ENCODE measurements around the gene DNAJB8.

Gene DNAJB8

DNA sequence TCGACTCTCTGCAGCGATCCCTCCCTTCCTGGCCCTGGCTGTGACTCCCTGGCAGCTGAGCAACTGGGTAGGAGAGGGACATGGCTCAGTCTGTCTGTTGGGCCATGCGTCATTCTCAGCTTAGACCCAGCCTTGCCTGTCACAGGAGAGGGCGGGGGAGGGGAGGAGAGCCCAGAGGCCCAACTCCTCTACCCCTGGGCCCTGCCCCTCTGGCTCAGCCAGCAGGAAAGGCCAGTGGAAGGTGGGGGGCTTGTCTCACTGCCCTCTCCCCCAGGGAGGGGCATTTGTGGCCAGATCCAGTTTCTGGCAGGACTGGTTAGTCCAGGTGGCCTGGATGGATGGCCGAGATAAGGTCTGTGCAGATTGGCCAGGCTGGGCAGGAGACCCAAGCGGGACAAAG lies 31.6 kb downstream of the DNAJB8 start:
- TF ChIP-seq CTCF (IDR thresholded peaks at IDR 0.05; ENCODE audit: low read depth, low read length) = no peak
- DNase-seq (ENCODE audit: extremely low read depth, low read depth) = no peak

DNA sequence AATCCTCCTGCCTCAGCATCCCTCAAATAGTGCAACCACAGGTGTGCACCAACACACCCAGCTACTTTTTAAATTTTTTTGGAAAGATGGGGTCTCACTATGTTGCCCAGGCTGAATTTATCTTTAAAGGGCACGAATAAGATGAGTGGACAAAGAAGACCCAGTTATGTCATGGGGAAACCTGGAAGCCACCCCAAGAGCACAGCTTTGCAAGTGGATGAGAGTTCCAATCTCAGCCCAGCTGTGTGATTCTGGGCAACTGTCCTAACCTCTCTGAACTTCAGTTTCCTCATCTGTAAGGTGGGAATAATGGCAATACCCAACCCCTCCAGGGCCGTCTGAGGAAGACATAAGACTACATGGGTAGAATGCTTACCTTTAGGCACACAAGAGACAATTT lies 32.2 kb downstream of the DNAJB8 start:
- TF ChIP-seq CTCF (IDR thresholded peaks at IDR 0.05; ENCODE audit: low read depth, low read length) = no peak
- DNase-seq (ENCODE audit: extremely low read depth, low read depth) = no peak

DNA sequence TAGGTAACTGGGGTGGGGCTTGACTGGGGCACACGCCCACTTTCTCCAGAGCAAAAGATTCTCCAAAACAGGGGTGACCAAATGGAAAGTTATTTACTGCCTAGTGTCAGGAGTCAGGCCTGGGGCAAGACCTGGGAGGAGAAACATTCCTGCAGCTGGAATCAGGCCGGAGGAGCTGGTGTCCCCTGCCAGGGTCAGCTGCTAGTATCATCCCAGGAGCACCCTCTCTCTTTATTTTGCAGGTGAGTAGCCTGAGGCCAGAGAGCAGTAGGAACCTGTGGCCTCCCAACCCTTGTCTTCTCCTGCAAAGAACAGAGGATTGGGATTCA lies 32.9 kb downstream of the DNAJB8 start:
- TF ChIP-seq CTCF (IDR thresholded peaks at IDR 0.05; ENCODE audit: low read depth, low read length) = no peak
- no peak for DNase-seq (ENCODE audit: extremely low read depth, low read depth)

GRCh38 chr3:128432971-128433836 lies 33.5 kb downstream of the DNAJB8 start:
- no peak for DNase-seq (ENCODE audit: extremely low read depth, low read depth)
- no peak for TF ChIP-seq CTCF (IDR thresholded peaks at IDR 0.05; ENCODE audit: low read depth, low read length)

GRCh38 chr3:128432301-128432970 lies 34.3 kb downstream of the DNAJB8 start:
- TF ChIP-seq CTCF (IDR thresholded peaks at IDR 0.05; ENCODE audit: low read depth, low read length) = no peak

GRCh38 chr3:128431803-128432300 lies 34.8 kb downstream of the DNAJB8 start:
- no peak for TF ChIP-seq CTCF (IDR thresholded peaks at IDR 0.05; ENCODE audit: low read depth, low read length)
- DNase-seq (ENCODE audit: extremely low read depth, low read depth) = no peak

More at GRCh38 chr3:128432301-128432970, 34.3 kb downstream of the DNAJB8 start:
- no peak for DNase-seq (ENCODE audit: extremely low read depth, low read depth)

GRCh38 chr3:128430731-128431130 lies 36.0 kb downstream of the DNAJB8 start:
- no peak for DNase-seq (ENCODE audit: extremely low read depth, low read depth)
- no peak for TF ChIP-seq CTCF (IDR thresholded peaks at IDR 0.05; ENCODE audit: low read depth, low read length)

All from AG09319 (cell line).